Right lobe of liver (tissue), 4 donors: ENCODE measurements around the gene MAPK14.

Experiments
- POLR2A ChIP-seq: fragments of 450-650 bp; IDR thresholded peaks from one replicate; pipeline ENCODE4 v1.6.1; 2017; ENCODE audit warnings: antibody characterized with exemption, mild to moderate bottlenecking
- TF ChIP-seq, protein P1 (sequence below), 4 donors: fragments of 200-600 bp in 3 of 4; fragments of 450-650 bp in 1 of 4; IDR thresholded peaks; one replicate each; pipeline versions ENCODE4 v1.5.1 to v1.8.0; 2016 to 2022; ENCODE audit warnings: antibody characterized with exemption in 4 of 4, mild to moderate bottlenecking in 2 of 4
- donor health status: DM: no; HTN: no; CAD: no.
- donor health status: DM: no; HTN: no; CAD: no.
- donor health status: DM: no; HTN: yes; CAD: no.

DNA sequence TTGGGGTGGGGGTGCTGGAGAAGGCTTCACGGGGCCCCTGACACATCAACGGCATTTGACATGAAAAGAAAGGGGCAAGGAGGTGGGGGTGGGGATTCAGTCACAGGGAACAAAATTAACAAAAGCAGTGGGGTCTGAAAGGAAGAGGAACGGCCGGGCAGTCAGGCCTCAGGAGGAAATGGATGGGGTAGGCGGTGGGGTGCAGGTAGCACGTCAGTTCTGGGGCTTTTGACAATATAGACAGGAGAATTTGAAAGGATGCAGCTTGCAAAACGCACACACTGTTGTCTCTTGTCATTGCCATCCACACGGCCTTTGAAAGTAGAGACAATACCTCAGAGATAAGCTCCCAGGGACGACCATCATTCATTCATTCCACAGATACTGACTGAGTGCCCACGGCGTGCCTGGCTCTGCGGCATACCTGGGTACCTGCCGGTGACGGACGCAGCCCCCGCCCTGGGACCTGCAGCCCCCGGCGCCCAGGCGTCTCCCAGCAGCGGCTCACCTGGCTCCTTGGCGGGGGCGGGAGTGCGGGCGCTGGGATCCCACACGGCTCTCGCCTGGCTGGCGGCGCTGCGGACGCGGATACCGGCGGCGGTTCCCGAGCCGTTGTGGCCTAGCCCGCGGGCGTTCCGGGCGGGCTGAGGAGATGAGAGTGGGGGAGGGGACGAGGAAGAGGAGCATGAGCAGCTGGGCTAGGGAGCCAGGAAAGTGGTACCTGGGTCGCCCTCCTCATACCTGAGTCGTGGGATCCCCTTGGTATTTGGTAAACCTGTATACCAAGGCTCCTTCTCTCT is 3.4 kb upstream of the MAPK14 start, which contains the start of gene SLC26A8:
- TF ChIP-seq, protein P1, sequence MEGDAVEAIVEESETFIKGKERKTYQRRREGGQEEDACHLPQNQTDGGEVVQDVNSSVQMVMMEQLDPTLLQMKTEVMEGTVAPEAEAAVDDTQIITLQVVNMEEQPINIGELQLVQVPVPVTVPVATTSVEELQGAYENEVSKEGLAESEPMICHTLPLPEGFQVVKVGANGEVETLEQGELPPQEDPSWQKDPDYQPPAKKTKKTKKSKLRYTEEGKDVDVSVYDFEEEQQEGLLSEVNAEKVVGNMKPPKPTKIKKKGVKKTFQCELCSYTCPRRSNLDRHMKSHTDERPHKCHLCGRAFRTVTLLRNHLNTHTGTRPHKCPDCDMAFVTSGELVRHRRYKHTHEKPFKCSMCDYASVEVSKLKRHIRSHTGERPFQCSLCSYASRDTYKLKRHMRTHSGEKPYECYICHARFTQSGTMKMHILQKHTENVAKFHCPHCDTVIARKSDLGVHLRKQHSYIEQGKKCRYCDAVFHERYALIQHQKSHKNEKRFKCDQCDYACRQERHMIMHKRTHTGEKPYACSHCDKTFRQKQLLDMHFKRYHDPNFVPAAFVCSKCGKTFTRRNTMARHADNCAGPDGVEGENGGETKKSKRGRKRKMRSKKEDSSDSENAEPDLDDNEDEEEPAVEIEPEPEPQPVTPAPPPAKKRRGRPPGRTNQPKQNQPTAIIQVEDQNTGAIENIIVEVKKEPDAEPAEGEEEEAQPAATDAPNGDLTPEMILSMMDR (IDR thresholded peaks at IDR 0.05): no peak
- TF ChIP-seq POLR2A: no peak
